DMS 273 treated with DMSO at 0.1 percent for 48 hours (cell line): ENCODE results near the gene LSAMP.

Experiments used
- DNase-seq: peaks from one replicate; lab custom pipeline; 2025; lab: John Stamatoyannopoulos, UW

Gene LSAMP

DNA sequence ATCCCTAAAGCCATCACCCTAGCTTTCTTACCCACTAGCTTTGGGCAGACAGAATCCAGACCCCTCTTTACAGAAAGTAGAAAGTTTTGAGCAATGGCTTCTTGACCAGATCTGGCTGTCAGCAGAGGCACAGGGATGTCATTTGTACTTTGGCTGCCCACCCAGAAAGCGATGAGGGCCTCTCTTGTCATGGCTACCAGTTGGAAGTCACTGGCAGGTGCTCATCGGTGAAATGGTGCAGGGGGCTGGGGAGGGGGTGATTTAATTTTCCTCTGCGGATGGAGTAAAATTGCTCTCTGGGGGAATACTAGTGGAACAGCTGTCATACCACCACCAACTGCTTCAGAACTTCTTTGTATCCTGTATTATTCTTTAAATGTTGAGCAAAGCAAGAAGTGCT is 393.7 kb downstream of the LSAMP start:
- DNase-seq = no peak

DNA sequence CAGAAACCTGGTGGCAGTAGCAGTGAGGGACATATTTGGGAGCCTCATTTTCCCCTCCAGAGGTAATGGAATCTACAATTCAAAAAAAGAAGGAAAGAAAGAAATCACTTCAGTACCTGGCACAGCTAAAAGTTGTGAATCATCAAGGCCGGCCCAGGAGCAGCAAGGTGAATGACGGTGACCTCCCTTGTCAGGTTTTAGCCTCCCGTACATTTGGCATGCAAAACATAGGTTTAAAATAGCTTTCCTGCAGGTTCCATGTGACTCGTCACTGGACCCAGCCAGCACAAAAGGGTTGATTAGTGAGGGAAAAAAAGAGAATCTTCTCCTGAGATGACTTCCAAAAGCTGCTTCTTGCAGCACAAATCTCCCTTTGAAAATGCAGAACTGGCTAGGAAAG is 394.2 kb downstream of the LSAMP start:
- no peak for DNase-seq

DNA sequence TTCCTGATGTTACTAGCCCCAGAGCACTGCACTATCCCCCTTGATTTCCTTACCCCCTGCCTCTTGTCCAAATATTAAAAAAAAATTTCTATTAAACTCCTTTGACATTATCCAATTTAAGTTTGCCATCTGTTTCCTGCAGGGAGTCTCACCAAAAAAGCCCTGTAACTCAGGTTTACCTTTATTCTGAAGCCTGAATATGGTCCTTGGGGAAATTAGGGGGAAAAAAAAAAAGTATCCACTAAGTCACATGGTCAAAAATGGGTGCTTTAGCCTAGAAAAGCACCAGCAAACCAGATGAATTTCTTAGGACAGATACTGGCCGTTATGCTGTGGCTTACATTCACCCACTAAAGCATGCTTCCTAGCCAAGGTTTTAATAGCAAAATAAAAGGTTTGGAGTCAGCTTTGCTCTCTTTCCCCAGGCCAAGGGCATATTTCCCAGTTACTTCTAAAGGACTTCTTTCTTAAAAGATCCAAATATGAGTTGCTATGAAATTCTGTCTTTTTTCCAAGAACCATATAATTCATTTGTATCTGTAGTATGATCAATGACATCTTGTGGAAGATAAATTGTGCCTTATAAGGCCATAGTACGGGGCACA is 394.9 kb downstream of the LSAMP start:
- DNase-seq = no peak

DNA sequence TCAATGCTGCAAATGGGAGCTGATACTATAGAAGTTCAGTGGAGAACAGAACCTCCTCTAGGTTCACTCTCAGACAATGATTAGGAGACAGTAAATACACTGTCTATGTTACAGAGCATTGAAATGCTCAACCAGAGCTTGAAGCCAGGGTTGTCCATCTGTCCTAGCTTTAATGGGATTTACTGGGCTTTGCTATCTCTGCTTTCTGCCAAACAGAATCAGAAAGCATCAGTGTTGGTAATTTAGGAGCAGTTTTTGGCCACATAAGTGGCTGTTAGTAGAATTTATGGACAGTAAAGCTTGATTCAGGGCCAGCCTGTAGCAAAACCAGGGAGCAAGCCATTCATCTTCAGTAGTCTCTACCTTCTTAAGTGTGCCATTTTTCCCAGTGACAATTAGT is 396.3 kb downstream of the LSAMP start:
- no peak for DNase-seq

DNA sequence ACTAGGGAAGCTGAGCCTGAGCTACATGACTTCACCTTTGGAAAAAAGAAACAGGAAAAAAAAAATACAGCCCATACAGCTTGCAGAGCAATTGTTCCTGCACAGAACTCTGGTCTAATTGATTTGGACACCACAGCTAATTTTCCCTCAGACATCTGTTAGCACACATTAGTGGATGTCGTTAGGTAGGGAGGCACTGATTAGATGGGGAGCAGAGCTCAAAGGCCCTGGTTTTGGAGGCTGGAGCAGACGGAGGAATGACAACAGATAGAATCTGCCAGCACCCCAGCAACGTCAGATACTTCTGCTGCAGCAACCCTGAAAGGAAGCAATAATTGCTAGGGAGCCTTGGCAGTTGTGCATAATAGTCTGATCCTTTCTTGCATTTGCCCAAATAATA is 398.9 kb downstream of the LSAMP start:
- peak; percentile 77 for DNase-seq

DNA sequence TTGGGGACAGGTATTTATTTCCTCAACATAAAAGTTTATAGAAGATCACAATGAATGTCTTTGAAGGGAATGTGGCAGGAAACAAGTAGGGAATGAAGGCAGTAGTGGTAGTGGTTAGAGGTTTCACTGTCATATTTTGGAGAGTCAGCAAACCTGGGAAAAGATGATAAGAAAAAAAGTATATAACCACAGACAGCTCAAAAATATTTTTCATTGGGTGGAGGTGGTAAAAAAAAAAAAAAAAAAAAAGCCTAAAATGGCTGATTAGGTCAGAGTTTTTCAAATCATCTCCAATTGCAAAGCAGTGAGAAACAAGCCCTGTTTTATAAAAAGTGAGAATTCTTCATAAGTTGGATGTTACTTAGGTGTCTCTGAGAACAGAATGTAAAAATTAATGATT is 400.0 kb downstream of the LSAMP start:
- no peak for DNase-seq

DNA sequence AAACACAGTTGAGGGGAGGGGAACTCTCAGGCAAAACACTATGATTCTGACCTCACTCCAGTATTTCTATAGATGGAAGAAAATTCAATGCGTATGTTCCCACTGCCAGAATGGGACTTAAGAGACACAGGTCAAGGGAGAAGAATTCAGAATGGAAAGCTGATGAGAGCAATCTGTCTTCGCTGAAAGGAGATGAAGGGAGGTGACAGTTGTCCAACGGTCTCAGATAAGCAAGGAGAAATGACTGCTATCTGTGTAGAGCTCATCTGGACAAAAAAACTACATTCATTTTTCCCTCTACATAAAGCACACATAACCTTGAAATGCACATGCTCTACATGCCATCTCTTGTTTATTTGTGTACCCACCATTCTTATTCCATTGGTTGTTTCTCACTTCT is 405.1 kb downstream of the LSAMP start:
- DNase-seq = no peak

DNA sequence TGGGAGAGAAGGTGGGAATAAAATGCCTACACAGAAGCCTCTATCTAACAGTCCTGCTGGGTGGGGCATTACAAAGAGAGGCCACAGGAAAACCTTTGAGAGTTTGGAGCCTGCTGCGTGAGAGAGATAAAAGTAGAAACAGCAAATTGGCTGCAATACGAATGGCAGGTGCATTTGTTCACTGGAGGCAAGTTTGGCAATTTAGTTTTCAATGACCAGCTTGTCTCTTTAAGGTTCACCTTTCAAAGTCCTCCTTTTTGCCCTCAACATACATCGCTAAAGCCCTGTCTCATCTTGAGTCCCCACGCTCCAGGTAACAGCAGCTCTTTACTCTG is 405.7 kb downstream of the LSAMP start:
- DNase-seq = no peak

DNA sequence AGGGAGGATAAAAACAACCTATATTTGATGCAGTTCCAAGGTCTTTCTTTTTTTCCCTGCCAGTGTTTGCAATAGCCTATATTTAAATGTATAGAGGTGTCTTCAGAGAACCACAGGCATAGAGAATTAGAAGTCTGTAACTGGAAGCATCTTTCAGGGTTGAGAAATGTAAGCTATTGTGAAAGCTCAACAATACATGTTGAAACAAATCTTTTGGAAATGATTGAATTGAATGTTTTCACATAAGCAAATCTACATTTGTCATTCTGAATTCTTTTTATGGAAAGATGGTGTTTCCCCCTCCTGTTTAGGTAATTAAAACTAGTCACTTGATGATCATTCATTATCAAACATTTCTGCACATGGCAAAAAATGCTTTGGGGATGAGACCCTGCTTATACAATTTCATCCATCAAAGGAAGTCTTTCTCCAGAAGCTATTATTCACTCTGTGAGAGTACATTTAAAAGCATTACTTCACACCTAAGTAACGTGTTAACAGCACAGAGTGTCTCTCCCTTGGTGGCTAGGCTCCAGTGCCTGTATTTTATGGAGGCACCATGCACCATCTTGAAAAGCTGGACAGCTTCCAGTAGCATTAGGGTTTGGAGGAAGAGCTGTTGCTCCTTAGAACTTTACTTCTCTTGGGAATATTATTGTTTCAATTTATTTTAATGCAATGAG is 406.2 kb downstream of the LSAMP start:
- no peak for DNase-seq

DNA sequence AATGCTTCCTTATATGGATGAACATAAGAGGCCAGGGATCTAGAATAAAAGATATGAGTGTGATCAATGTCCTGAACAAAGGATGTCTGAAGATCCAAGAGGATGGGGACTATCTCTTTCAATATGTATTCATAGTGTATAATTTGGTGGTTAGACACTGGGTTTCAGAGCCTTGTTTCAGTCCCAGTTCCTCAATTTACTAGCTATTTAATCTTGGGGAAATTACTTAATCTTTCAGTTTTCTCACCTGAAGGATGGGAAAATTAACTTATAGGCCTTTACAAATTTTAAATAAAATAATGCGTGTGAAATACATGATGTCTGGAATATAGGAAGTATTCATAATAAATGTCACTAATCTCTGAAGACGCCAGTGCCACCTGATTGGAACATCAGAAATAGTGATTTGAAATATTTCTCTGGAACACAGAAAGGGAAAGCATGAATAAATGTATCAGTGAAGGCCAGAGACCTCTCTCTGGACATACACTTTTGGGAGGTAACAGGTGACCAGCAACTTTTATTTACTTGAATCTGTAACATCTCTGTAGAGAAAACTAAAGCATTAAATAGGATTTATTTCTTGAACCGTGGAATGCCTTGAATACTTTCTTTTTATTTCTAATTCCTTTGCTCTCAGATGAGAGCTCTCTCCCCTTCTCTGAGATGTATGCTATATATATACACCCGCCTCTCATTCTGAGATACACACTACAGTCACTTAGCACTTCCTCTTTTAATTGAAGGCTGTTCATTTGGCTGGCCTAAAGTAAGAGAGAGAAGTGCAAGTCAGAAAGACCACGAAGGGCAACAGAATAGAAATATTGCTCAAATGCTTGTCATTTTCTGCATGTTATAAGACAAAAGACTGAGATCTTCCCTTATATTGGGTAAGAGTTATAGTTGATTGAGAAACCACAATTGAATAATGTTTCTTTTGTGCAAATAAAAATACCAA is 407.1 kb downstream of the LSAMP start:
- DNase-seq = no peak

DNA sequence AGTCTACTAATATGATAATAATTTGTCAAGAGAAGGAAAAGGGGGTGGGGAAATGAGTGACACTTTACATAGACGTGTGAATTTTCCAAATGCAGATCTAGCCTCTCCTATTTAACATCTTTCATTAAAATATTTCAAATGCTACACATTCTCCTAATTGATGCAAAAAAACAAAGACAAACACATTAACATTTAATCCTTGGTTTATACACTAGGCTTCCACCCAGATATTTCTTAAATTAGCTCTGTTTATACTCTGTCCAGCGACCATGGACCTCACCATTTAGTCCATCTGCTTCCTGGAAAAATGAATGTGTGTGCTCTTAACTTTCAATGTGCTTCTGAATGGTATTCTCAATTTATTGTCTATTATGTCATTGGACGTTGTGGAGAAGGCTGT is 409.9 kb downstream of the LSAMP start:
- no peak for DNase-seq

DNA sequence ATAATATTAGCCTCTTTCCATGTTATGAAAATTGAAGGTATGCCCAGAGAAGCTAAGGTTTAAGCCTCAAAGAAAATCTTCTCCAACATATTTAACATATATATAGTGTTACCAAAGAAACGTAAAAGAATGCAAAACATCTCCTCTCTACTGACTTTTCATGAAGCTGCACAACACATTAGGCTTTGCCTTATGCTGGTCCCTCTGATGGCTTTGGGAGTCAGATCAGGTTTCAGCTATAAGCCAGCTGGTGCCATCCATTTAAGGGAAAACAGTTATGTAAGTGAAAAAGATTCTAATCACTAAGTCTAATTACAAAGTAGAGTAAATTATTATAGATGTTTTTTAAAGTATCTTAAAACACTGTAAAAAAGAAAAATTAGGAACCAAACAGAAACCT is 410.5 kb downstream of the LSAMP start:
- peak; percentile 98 for DNase-seq

DNA sequence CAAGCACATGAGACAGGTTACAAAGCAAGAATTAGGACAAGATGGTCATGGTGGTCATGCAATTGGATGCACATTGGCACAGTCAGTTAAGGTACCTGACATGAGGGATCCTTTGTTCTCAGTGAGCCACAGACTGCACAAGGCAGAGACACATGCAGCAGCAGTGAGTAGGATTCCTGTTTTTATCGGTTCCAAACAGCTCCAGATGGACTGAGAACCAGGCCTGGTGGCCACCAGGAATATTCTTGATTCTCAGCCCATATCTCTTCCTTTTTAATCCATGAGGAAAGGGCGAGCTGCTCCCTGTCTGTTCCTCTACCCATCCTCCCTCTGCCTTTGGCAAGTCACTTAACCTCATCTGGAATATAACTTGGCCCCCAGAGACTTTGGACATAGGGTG is 411.2 kb downstream of the LSAMP start:
- peak; percentile 97 for DNase-seq

DNA sequence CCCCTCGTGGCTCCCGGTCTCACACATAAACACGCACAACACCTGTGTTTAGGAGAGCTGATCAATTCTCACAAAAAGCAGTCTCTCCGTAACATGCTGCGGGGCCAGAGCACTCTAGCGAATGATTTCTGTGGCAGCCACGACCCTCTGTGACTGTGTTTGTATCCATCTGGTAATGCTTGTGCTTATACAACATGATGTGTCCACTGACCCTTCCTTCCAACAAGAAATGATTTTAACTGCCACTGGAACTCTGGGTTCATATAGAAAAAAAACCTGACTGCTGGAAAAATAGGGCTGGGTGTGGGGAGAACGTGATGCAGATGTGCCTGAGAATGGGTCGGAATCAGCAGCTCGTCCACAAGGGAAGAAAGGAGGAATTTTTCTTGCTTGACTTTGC is 411.8 kb downstream of the LSAMP start:
- DNase-seq = no peak

DNA sequence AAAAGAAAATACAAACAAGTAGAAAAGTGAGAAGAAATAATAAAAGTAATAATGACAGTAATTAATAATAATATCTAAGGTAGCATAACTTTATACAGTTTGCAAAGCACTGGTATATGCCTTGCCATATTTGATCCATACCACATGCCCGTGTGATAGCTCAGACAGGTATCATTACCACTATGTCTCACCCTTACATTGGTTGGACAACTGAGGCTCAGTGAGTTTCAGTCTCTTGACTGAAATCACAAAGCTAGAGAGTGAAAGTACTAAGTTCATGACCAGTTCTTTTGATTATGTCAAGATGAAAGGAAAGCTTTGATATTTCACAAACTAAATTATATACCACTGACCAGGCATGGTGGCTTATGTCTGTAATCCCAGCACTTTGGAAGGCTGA is 413.1 kb downstream of the LSAMP start:
- DNase-seq = no peak

DNA sequence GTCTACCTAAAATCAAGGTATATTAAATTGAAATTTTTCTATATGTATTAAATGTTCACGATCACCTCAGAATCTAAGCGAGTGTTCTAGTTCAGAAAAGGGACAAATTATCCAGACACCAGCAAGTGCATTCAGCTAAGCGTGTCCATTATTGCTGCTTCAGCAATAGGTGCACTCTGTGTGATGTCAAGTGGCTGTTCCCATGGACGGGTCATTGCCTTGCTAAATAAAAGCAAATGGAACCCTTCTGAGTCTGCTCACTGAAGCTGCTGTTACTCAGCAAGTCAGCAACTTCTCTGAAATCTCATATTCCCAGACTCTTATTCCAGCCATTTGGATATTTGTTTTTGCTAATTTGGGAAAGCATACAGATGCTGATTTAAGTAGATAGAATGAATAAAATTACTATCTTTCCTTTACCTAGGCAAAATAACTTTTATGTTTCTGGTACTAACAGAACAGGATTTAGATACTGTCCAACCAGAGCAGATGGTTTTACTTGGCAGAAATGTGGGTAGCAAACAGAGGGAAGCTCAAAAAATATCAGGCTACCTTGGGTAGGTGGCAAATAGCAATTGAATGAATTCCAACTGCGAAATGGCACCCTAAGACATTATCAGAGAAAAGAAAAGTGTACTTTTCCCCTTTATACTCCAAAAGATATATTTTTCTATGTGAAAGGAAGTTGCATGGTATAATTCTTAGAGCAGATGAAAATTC is 415.0 kb downstream of the LSAMP start:
- no peak for DNase-seq

DNA sequence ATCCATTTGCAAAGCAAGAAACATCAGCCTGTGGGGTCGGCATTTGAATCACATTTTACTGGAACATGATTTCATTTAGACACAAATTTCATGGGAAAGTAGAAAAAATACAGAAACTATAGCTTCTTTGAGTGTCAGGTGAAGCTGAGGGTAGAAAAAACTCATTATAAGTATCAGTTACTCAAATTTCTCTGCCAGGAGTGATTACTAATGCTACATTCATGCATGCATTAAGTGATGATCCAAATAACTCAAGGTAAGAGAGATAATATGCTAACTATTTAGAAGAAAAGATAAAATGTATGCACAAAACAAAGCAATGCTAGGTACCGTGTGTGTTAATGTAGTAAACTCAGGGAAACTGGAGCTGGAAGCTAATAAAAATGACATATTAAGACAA is 416.0 kb downstream of the LSAMP start:
- DNase-seq = no peak

DNA sequence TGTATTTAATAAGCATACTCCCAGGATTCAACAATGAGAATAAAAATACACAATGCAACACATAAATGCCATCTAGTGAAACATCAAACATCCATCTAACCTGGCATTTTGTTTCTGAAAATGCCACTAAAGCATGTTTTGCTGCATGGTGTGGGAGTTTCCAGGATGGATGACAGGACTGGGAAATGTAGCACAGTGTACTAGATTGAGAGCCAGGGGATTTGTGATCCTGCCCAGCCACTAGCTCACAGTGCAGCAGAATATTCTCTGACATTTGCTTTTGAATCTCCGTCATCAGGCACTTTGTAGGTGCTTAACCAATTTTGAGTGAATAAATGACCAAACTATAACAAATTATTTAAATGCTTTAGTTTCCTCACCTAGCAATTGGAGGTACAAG is 417.1 kb downstream of the LSAMP start:
- no peak for DNase-seq

DNA sequence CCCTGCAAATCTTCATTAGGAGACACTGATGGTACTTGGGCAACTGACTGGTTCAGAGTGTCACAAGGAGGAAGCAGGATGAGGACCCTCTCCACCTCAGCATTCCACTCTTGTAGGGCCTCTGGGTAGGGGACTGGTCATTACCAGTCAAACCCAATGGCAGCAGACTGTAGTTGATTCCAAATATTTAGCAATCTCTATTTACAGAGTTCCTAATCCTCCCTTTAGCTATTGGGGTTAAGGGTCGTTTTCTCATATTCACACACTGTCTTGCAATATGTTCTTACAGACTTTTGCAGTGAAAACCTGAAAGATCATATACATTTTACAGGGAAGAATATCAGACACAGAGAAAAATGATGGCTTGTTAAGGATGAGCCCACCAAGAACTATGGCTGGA is 424.3 kb downstream of the LSAMP start:
- DNase-seq = no peak

DNA sequence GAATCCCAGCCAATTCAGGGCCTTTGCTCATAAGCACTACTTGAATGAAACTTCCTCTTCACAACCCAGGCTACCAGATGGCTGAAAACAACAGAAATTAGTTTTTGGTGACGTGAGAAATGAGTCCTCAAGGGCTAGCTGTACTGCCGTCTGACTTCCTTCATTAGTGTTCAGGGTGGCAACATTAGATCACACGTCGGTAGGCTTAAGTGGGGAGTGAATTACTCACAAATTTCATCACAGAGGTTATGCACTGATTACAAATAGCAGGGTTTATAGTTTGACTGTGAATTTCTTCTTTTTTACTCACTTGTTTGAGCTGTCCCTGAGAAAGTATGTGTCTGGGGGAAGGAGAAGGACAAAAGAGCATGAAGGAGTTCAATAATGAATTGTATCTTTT is 424.8 kb downstream of the LSAMP start:
- DNase-seq = no peak

DNA sequence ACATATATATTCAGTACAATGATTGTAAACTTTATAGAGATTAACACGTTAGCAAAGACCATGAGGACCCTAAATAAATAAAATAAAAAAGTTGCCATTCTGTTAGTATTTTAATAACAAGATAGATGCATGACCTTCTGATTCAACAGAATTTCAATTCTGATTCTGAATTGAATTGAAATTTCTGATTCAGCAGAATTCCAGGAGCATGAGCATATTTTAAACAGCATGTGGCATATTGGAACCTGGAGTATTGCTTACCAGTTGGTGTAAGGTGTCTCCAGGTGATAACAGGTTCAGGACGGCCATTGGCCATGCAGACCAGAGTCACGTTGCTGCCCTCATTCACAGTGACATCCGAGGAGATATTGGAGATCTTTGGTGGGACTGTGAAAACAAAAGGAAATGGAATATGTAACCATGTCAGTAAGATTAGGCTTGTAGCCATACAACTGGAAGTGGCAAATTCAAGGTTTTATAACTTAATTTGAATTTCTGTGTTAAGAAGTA is 426.0 kb downstream of the LSAMP start:
- no peak for DNase-seq

DNA sequence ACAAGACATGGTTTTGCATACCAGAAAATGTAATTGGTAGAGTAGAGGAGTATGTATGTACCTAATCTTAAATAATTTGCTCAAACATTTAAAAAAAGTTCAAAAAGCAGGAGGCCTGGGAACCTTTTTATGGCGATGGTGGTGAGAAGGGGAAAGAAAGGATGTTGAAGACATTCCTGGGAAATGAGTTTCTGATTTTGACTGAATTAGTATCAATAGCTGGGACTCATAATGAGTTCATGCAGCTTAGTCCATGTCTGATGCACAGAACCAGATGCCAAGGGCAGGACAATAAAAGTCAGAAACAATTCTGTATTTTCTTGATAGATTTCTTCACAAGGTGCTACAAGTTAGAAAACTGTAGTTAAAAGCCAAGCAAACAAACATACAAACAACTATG is 426.6 kb downstream of the LSAMP start:
- DNase-seq = no peak
